ENCODE results near the gene FZD1.

FZD1 gene

DNA sequence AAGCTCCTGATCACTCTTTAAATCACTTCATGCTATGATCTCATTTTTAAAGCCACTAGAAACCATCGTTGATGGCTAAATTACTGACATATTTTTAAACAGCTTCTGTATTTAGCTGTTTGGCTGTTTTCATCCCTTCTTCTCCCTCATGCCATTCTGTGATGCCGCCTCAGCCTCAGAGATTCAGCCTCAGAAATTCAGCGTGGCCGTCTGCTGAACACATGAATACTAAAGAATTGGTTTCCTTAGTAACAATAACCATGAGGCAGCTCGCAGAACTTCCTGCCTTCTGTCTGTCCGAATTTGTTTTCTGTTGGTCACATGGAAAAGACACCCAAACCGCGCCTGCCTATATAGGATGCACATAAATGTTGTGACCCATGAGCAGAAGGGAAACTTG, 31.0 kb upstream of the FZD1 start:
- TF ChIP-seq, protein P1, sequence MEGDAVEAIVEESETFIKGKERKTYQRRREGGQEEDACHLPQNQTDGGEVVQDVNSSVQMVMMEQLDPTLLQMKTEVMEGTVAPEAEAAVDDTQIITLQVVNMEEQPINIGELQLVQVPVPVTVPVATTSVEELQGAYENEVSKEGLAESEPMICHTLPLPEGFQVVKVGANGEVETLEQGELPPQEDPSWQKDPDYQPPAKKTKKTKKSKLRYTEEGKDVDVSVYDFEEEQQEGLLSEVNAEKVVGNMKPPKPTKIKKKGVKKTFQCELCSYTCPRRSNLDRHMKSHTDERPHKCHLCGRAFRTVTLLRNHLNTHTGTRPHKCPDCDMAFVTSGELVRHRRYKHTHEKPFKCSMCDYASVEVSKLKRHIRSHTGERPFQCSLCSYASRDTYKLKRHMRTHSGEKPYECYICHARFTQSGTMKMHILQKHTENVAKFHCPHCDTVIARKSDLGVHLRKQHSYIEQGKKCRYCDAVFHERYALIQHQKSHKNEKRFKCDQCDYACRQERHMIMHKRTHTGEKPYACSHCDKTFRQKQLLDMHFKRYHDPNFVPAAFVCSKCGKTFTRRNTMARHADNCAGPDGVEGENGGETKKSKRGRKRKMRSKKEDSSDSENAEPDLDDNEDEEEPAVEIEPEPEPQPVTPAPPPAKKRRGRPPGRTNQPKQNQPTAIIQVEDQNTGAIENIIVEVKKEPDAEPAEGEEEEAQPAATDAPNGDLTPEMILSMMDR (IDR thresholded peaks at IDR 0.05; ENCODE audit: extremely low read depth, insufficient read depth, missing control alignments), result no peak
- in situ Hi-C loops (cut with MboI; ENCODE audit: low pct_unique_long_range_greater_than_20kb, low sequenced_read_pairs, unreplicated experiment), result no loop called here
- DNase-seq (ENCODE audit: low spot score), result no peak

DNA sequence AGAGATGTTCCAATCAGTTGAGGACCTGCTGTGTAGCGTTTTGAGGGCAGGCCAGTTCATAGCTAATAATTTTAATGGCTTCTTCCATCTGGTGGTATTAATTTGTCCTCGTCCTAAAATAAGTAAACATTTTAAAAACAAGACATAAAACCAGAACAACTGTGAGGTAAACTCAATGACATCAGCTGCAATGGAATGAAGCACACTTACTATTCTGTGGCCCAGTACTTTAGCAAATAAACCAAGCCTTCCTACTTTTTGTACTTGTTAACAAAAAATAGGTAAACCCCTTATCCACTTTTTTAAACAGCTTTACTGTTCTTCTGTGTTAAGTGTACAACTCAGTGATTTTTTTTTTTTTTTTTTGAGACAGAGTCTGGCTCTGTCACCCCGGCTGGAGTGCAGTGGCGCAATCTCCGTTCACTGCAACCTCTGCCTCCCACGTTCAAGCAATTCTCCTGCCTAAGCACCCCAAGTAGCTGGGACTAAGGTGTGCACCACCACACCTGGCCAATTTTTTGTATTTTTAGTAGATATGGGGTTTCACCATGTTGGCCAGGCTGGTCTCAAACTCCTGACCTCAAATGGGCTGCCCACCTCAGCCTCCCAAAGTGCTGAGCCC, 28.9 kb upstream of the FZD1 start:
- TF ChIP-seq, protein P1 (IDR thresholded peaks at IDR 0.05; ENCODE audit: extremely low read depth, insufficient read depth, missing control alignments), result no peak
- in situ Hi-C loops (cut with MboI; ENCODE audit: low pct_unique_long_range_greater_than_20kb, low sequenced_read_pairs, unreplicated experiment), result no loop called here
- no peak for DNase-seq (ENCODE audit: low spot score)

DNA sequence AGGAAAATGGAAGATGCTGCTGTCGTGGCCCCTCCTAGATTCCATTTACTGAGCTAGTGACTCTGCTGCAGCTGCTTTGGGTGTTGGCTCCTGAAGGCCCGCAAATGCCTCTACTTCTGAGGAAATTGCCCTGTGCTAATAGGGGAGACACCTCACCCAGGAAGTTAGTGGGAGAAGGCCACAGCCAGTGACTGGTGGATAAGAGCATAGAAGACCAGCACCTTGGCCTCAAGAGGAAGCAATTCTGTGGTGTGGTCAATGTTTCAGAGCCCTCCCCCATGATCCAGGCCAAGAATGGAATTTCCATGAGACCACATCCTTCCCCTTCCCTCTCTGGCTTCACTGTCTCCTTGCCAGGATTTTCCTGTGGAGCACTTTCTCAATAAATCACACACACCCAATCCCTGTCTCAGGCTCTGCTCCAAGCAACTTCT, 25.0 kb upstream of the FZD1 start:
- TF ChIP-seq, protein P1 (IDR thresholded peaks at IDR 0.05; ENCODE audit: extremely low read depth, insufficient read depth, missing control alignments), result no peak
- DNase-seq (ENCODE audit: low spot score), result no peak
- in situ Hi-C loops (cut with MboI; ENCODE audit: low pct_unique_long_range_greater_than_20kb, low sequenced_read_pairs, unreplicated experiment), result no loop called here

DNA sequence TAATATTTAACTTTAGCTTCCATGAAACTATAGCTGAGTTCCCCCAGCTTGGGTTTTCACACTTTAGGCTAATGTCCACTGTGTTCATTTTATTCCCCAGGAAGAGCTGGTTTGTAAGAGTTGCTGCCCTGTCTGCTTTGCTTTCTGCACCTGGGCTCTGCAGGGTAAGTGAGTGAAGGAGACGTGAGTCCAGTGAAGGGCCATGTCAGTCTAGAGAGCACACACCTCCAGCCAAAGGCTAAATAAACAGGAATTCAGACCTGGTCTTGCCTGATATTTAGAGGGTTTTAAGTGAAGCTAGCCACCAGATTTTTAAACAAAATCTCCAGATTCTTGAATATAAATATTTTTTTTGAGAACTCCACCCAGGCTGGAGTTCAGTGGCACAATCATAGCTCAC, 24.5 kb upstream of the FZD1 start:
- no peak for DNase-seq (ENCODE audit: low spot score)
- in situ Hi-C loops (cut with MboI; ENCODE audit: low pct_unique_long_range_greater_than_20kb, low sequenced_read_pairs, unreplicated experiment), result no loop called here
- TF ChIP-seq, protein P1 (IDR thresholded peaks at IDR 0.05; ENCODE audit: extremely low read depth, insufficient read depth, missing control alignments), result no peak

DNA sequence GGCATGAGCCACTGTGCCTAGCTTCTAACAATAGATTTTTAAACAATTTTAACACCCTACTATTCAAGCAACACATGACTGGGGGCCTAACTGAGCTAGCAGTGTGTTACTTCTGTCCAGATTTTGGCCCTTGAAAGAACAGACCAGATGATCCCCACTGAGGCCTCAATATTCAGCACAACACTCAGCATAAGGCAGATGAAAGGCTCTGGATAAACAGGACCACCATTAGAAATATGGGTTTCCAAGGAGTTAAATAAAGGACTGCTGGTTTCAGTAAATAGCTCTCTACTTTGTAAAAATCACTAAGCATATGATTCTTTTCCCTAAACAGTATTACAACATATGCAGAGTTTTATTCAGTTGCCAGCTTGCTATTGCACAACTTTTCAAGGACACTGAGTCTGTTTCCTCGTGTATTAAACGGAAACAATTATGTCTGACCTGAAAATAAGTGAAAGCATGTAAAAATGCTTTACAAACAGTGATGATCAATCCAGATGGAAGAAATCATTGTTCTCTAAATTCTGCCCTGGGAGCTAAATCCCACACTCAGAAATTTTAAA, 23.8 kb upstream of the FZD1 start:
- no peak for DNase-seq (ENCODE audit: low spot score)
- in situ Hi-C loops (cut with MboI; ENCODE audit: low pct_unique_long_range_greater_than_20kb, low sequenced_read_pairs, unreplicated experiment), result no loop called here
- TF ChIP-seq, protein P1 (IDR thresholded peaks at IDR 0.05; ENCODE audit: extremely low read depth, insufficient read depth, missing control alignments), result no peak

DNA sequence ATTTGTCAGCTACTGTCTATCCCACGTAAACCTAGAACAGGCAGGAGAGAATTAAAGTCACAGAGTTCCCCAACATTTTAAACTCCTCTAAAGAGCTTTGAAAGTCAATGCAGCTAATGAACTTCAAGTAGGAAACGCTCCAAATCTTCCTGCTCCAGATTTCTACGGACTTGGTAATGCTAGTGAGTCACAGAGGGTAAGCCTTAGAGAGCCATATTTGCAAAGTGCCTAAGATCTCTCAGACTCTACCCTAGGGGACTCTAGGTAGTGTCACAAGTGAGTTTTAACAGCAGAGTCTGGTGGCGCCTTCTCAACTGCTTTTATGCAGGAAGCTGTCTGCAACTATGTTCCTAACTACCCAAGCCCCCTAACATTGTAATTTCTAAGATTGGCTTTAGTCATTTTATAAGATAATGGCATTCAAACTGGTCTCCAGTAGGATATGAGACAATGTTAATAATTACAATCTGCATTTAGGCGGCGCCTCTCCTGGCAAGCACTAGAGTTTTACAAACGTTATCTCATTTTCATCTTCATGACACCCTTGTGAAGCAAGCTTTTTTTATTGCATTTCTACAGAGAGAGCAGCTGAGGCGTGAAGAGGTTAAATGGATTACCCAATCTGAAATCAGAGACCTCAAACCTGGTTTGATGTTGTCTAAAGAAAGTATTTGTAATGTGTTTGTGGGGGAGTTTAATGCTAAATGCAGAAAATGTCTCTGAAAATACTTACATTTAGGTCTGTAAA, 22.0 kb upstream of the FZD1 start:
- no peak for DNase-seq (ENCODE audit: low spot score)
- TF ChIP-seq, protein P1 (IDR thresholded peaks at IDR 0.05; ENCODE audit: extremely low read depth, insufficient read depth, missing control alignments), result no peak
- in situ Hi-C loops (cut with MboI; ENCODE audit: low pct_unique_long_range_greater_than_20kb, low sequenced_read_pairs, unreplicated experiment), result no loop called here

All from GM13977 (cell line).